H1 (cell line): ENCODE data around the gene CP. TPM values are rescaled to one million over a fixed set of nuclear protein-coding genes. Genes with fewer than 3 reads are reported as not detected.

Experiments
- CTCF ChIA-PET: fragments of 300-600 bp; sonication (Branson Sonifier 250); formaldehyde crosslinking; loops from one replicate; lab custom pipeline; 2021; ENCODE audit not compliant: partially characterized antibody; lab: Charles Lee
- POLR2A ChIA-PET: fragments of 300-600 bp; sonication (Branson Sonifier 250); formaldehyde crosslinking; loops from one replicate; lab custom pipeline; 2021; ENCODE audit warnings: inconsistent platforms; ENCODE audit not compliant: partially characterized antibody; lab: Charles Lee
- DNase-seq, 2 experiments: peaks; one replicate each; pipeline versions ENCODE4 v3.0.0 to v3.0.0-alpha.2; 2010 to 2022; ENCODE audit warnings: low spot score in 2 of 2, low read depth in 1 of 2, mixed read lengths in 1 of 2
- FAIRE-seq: peaks from 2 replicates; lab custom pipeline; 2011; peaks lifted over from hg19 to GRCh38; lab: Jason Lieb, UNC
- H2AFZ ChIP-seq: 2 replicates; pipeline ENCODE4 v1.8.1; 2012; ENCODE audit warnings: low read length, inconsistent platforms
- H2AK5ac ChIP-seq: 2 replicates; pipeline ENCODE4 v1.6.1; 2013; ENCODE audit warnings: low read depth, low read length
- H2BK120ac ChIP-seq: replicated peaks from 2 replicates; pipeline ENCODE3; 2013; ENCODE audit warnings: low read depth, low read length, inconsistent platforms
- H2BK12ac ChIP-seq: 2 replicates; pipeline ENCODE4 v1.6.1; 2013; ENCODE audit warnings: low read depth, low read length
- H2BK15ac ChIP-seq: 2 replicates; pipeline ENCODE4 v1.6.1; 2013; ENCODE audit warnings: low read length
- H2BK20ac ChIP-seq: 2 replicates; pipeline ENCODE4 v1.6.1; 2013; ENCODE audit warnings: low read length
- H2BK5ac ChIP-seq: 2 replicates; pipeline ENCODE4 v1.6.1; 2013; ENCODE audit warnings: low read depth, low read length
- H3K14ac ChIP-seq: 2 replicates; pipeline ENCODE4 v1.6.1; 2013; ENCODE audit warnings: inconsistent platforms; ENCODE audit not compliant: insufficient read length
- H3K18ac ChIP-seq: 2 replicates; pipeline ENCODE4 v1.6.1; 2013; ENCODE audit warnings: low read length; ENCODE audit errors: extremely low read depth
- H3K23ac ChIP-seq: 2 replicates; pipeline ENCODE4 v1.6.1; 2013; ENCODE audit warnings: inconsistent platforms; ENCODE audit not compliant: insufficient read length
- H3K23me2 ChIP-seq: 2 replicates; pipeline ENCODE4 v1.6.1; 2013; ENCODE audit warnings: low read depth, low read length
- H3K27ac ChIP-seq: 2 replicates; pipeline ENCODE4 v1.6.1; 2011; ENCODE audit warnings: low read depth, low read length, inconsistent platforms
- H3K27me3 ChIP-seq, 4 experiments: replicated peaks in 1 of 4; 1 replicate in 1 of 4; 2 replicates in 3 of 4; pipeline versions ENCODE4 v1.6.1 to v1.8.1; 2011 to 2013; ENCODE audit warnings: low read length in 3 of 4, mild to moderate bottlenecking in 3 of 4, inconsistent platforms in 2 of 4, mixed read lengths in 2 of 4, moderate library complexity in 1 of 4; ENCODE audit not compliant: control insufficient read depth in 3 of 4, insufficient read depth in 3 of 4; ENCODE audit errors: extremely low read depth in 1 of 4
- H3K36me3 ChIP-seq, 4 experiments: 2 replicates each; pipeline versions ENCODE4 v1.6.1 to v1.8.1; 2011 to 2013; ENCODE audit warnings: mild to moderate bottlenecking in 4 of 4, low read length in 3 of 4, moderate library complexity in 2 of 4, control low read depth in 1 of 4, inconsistent platforms in 1 of 4; ENCODE audit not compliant: insufficient read depth in 4 of 4, control insufficient read depth in 2 of 4
- H3K4ac ChIP-seq: replicated peaks from 2 replicates; pipeline ENCODE3; 2013; ENCODE audit warnings: low read length, low read depth, mixed read lengths, inconsistent platforms; ENCODE audit not compliant: insufficient read length
- H3K4me1 ChIP-seq, 4 experiments: replicated peaks in 1 of 4; 1 replicate in 1 of 4; 2 replicates in 3 of 4; pipeline versions ENCODE4 v1.6.1 to v1.8.1; 2011 to 2013; ENCODE audit warnings: low read length in 3 of 4, inconsistent platforms in 2 of 4, mixed read lengths in 1 of 4; ENCODE audit not compliant: insufficient read depth in 4 of 4, control insufficient read depth in 3 of 4
- H3K4me2 ChIP-seq, 2 experiments: 2 replicates each; pipeline versions ENCODE4 v1.6.1 to v1.8.1; 2011 to 2013; ENCODE audit warnings: low read depth in 2 of 2, low read length in 2 of 2, control low read depth in 1 of 2, inconsistent platforms in 1 of 2, mild to moderate bottlenecking in 1 of 2; ENCODE audit not compliant: insufficient read depth in 1 of 2
- H3K4me3 ChIP-seq, 4 experiments: fragments of 200-600, 300-600 bp in 1 of 4; sonication (generic), shearing (Covaris generic), sonication (Bioruptor Twin) in 1 of 4; 2 replicates each; pipeline versions ENCODE4 v1.5.1 to v1.8.1; 2011 to 2016; ENCODE audit warnings: low read length in 4 of 4, low read depth in 3 of 4, control low read depth in 2 of 4, inconsistent platforms in 2 of 4, mild to moderate bottlenecking in 2 of 4, mixed read lengths in 1 of 4, moderate library complexity in 1 of 4; ENCODE audit not compliant: insufficient read depth in 2 of 4; ENCODE audit errors: extremely low read depth in 1 of 4
- H3K56ac ChIP-seq: replicated peaks from 2 replicates; pipeline ENCODE3; 2013; ENCODE audit warnings: low read depth, mild to moderate bottlenecking, mixed read lengths, low read length, inconsistent platforms; ENCODE audit not compliant: insufficient read length
- H3K79me1 ChIP-seq: 2 replicates; pipeline ENCODE4 v1.6.1; 2013; ENCODE audit warnings: low read depth, low read length, control low read depth
- H3K79me2 ChIP-seq, 2 experiments: 2 replicates each; pipeline versions ENCODE4 v1.6.1 to v1.8.1; 2012 to 2013; ENCODE audit warnings: low read length in 2 of 2, mild to moderate bottlenecking in 2 of 2, inconsistent platforms in 1 of 2; ENCODE audit not compliant: insufficient read depth in 2 of 2, control insufficient read depth in 1 of 2
- H3K9ac ChIP-seq, 4 experiments: replicated peaks in 1 of 4; 1 replicate in 1 of 4; 2 replicates in 3 of 4; pipeline versions ENCODE4 v1.6.1 to v1.8.1; 2011 to 2013; ENCODE audit warnings: low read depth in 3 of 4, low read length in 3 of 4, control low read depth in 2 of 4, mild to moderate bottlenecking in 2 of 4, moderate library complexity in 2 of 4, inconsistent platforms in 1 of 4; ENCODE audit errors: extremely low read depth in 1 of 4
- H3K9me3 ChIP-seq, 2 experiments: 2 replicates each; pipeline versions ENCODE4 v1.6.1 to v1.8.1; 2012 to 2013; ENCODE audit warnings: mild to moderate bottlenecking in 2 of 2, moderate library complexity in 2 of 2, control low read depth in 1 of 2, inconsistent platforms in 1 of 2, low read depth in 1 of 2, low read length in 1 of 2, mixed read lengths in 1 of 2; ENCODE audit not compliant: insufficient read depth in 2 of 2
- H4K20me1 ChIP-seq, 2 experiments: replicated peaks in 1 of 2; 2 replicates each; pipeline versions ENCODE3 to v1.8.1; 2011 to 2013; ENCODE audit warnings: inconsistent platforms in 2 of 2, low read length in 2 of 2, mild to moderate bottlenecking in 1 of 2; ENCODE audit not compliant: insufficient read depth in 2 of 2, control insufficient read depth in 1 of 2
- H4K5ac ChIP-seq: 2 replicates; pipeline ENCODE4 v1.6.1; 2013; ENCODE audit warnings: low read length, low read depth, mixed read lengths, inconsistent platforms; ENCODE audit not compliant: insufficient read length
- H4K8ac ChIP-seq: 2 replicates; pipeline ENCODE4 v1.8.0; 2013; ENCODE audit warnings: mild to moderate bottlenecking, moderate library complexity, low read length, inconsistent platforms; ENCODE audit not compliant: insufficient read depth; ENCODE audit errors: extremely low read depth
- H4K91ac ChIP-seq: replicated peaks from 2 replicates; pipeline ENCODE3; 2013; ENCODE audit warnings: low read length, mixed read lengths, inconsistent platforms; ENCODE audit not compliant: insufficient read length
- CBX5 ChIP-seq: fragments of 300-800, 300-1000 bp; sonication (generic); IDR thresholded peaks from 2 replicates; pipeline ENCODE4 v1.7.1; 2016; ENCODE audit warnings: antibody characterized with exemption, low read length, low read depth
- CHD1 ChIP-seq: IDR thresholded peaks from 2 replicates; pipeline ENCODE4 v1.6.1; 2012; ENCODE audit warnings: low read depth, low read length, improper control_type of control experiment
- CTBP2 ChIP-seq: IDR thresholded peaks from 2 replicates; pipeline ENCODE4 v1.7.0; 2011; ENCODE audit warnings: borderline replicate concordance, mild to moderate bottlenecking, moderate library complexity, mixed read lengths, low read length; ENCODE audit not compliant: insufficient read depth, insufficient read length
- E2F6 ChIP-seq: IDR thresholded peaks from 2 replicates; pipeline ENCODE4 v1.6.1; 2012; ENCODE audit warnings: inconsistent platforms
- KDM4A ChIP-seq: IDR thresholded peaks from one replicate; pipeline ENCODE4 v1.7.1; 2012; ENCODE audit warnings: low read depth, mild to moderate bottlenecking, moderate library complexity, low read length, inconsistent platforms; ENCODE audit not compliant: severe bottlenecking
- RFX5 ChIP-seq: IDR thresholded peaks from 2 replicates; pipeline ENCODE4 v1.6.1; 2011; ENCODE audit warnings: low read depth, low read length, improper control_type of control experiment, borderline replicate concordance
- RNF2 ChIP-seq: fragments of 200-900, 300-1000 bp; sonication (generic); IDR thresholded peaks from 2 replicates; pipeline ENCODE4 v1.7.1; 2016; ENCODE audit warnings: borderline replicate concordance, low read depth, mild to moderate bottlenecking, antibody characterized with exemption, low read length; ENCODE audit not compliant: poor library complexity, severe bottlenecking; ENCODE audit errors: missing control alignments
- RXRA ChIP-seq: IDR thresholded peaks from 2 replicates; pipeline ENCODE4 v1.6.1; 2011; ENCODE audit warnings: low read depth, mild to moderate bottlenecking, low read length, moderate library complexity; ENCODE audit not compliant: insufficient read depth
- SP2 ChIP-seq: IDR thresholded peaks from 2 replicates; pipeline ENCODE4 v1.6.1; 2012; ENCODE audit warnings: mild to moderate bottlenecking, low read length, inconsistent platforms
- SUZ12 ChIP-seq: fragments of 200-600 bp; sonication (generic); IDR thresholded peaks from 2 replicates; pipeline ENCODE4 v1.6.1; 2012; ENCODE audit warnings: mild to moderate bottlenecking, inconsistent platforms, low read length, moderate library complexity, mixed read lengths
- TAF7 ChIP-seq: optimal IDR thresholded peaks from 2 replicates; pipeline ENCODE3; 2011; ENCODE audit warnings: low read depth, mild to moderate bottlenecking, inconsistent platforms, low read length, moderate library complexity, borderline replicate concordance
- WGBS, 2 experiments: shearing (Covaris generic) in 1 of 2; methylation state at CpG; one replicate each; pipeline versions ENCODE4 v1.1.6 to v1.1.7; 2013 to 2015; ENCODE audit warnings: low lambda C conversion rate in 2 of 2, mixed read lengths in 2 of 2, inconsistent platforms in 1 of 2, low coverage in 1 of 2, missing lambda C conversion rate in 1 of 2; ENCODE audit not compliant: insufficient replicate concordance in 2 of 2, insufficient coverage in 1 of 2, insufficient read length in 1 of 2; ENCODE audit errors: extremely low coverage in 1 of 2, missing lambda C conversion rate in 1 of 2; 5-methylcytosine and 5-hydroxymethylcytosine counted together
- polyA plus RNA-seq, 7 experiments: library from polyadenylated mRNA; depleted of rRNA in 3 of 7; stranded (reverse) in 5 of 7; unstranded in 2 of 7; fragments of >200 nt in 5 of 7; fragments of 200-250 nt in 2 of 7; gene quantifications; 1 replicate in 5 of 7; 2 replicates in 1 of 7; 4 replicates in 1 of 7; pipeline versions ENCODE4 v1.2.1 to v1.2.3, GENCODE V29; 2011 to 2013; ENCODE audit warnings: missing spikeins in 2 of 7, mixed read lengths in 2 of 7
- total RNA-seq: library from RNA; stranded (reverse); fragmentation: NEBNext Ultra II Directional; extraction: Animal tissue kit (Norgen Biotek cat#: 25700); gene quantifications from 2 replicates; pipeline ENCODE4 v1.2.1, GENCODE V29; 2021

The CP gene
- total and polyA plus RNA-seq, 2 of the 8 experiments (the other 6 are each of a cell fraction or from before 2014, with no cell fraction given) = 0.32 to 2.6 TPM

- ChIA-PET POLR2A (no interaction called here), CTCF (interaction anchor here (1.1 to 1.5 kb wide), 2 partner anchors 12 to 30 kb away, joined by 3 to 5 read pairs; no protein-coding TSS in a partner anchor)
- H3K4me3 ChIP-seq = no peak overlapping the region
- no peaks in the 10 kb centered on the region for H3K27me3 ChIP-seq
- no peaks in the 10 kb centered on the region; a peak in 1 of 7 replicates for H3K4me1 ChIP-seq
- no peak overlapping the region for H2BK12ac ChIP-seq
- H3K79me2 ChIP-seq = no peaks in the 10 kb centered on the region
- no peak overlapping the region for H2BK120ac ChIP-seq
- no peak overlapping the region for H3K18ac ChIP-seq
- H3K23ac ChIP-seq = no peak overlapping the region
- no peak overlapping the region for H2AK5ac ChIP-seq
- H3K4ac ChIP-seq = no peak overlapping the region
- FAIRE-seq = no peak
- no peak overlapping the region for H3K14ac ChIP-seq
- no peak overlapping the region for H2BK20ac ChIP-seq
- H4K91ac ChIP-seq = no peak overlapping the region
- 0 out of 2 replicates have a peak overlapping the region, but pooled peaks have one; percentile 7 for H3K27ac ChIP-seq
- no peak overlapping the region for H3K4me2 ChIP-seq
- H2BK15ac ChIP-seq = no peak overlapping the region
- DNase-seq = no peak
- no peak overlapping the region for H2BK5ac ChIP-seq
- no peaks in the 10 kb centered on the region for H4K20me1 ChIP-seq
- H3K23me2 ChIP-seq = no peaks in the 10 kb centered on the region
- no peak overlapping the region for H3K56ac ChIP-seq
- 100% methylated on average over 6 of the region's 6 CpGs; no CpG with 5 or more reads in 1 of the 2 experiments for WGBS, 2 experiments
- no peak overlapping the region for H2AFZ ChIP-seq
- no peak overlapping the region for H4K5ac ChIP-seq
- no peak overlapping the region for H4K8ac ChIP-seq
- no peaks in the 10 kb centered on the region for H3K79me1 ChIP-seq
- peaks cover 3 to 84% (median 22%) of the 10 kb centered on the region in 4 experiments; a peak in 6 of 8 replicates for H3K36me3 ChIP-seq
- no peak overlapping the region for H3K9ac ChIP-seq
- no peaks in the 10 kb centered on the region for H3K9me3 ChIP-seq
- TF ChIP-seq SP2 (no peak), RFX5 (no peak), RNF2 (no peak), CTBP2 (no peak), KDM4A (no peak), SUZ12 (no peak), RXRA (no peak), CHD1 (no peak), E2F6 (no peak), CBX5 (no peak), TAF7 (no peak)
Observed at GRCh38 chr3:149150436-149150835, 71.2 kb downstream of the CP start.
